Transverse colon (tissue), 3 donors: Measurements from ENCODE around the gene SLC4A7.

Source experiments
- POLR2A ChIP-seq: fragments of 450-650 bp; IDR thresholded peaks from one replicate; pipeline ENCODE4 v1.6.1; 2016; ENCODE audit warnings: antibody characterized with exemption, mild to moderate bottlenecking, moderate library complexity
- TF ChIP-seq, protein P1 (sequence below), 5 experiments: fragments of 200-600 bp in 3 of 5; fragments of 450-650 bp in 2 of 5; sonication (generic) in 3 of 5; IDR thresholded peaks; 1 replicate in 2 of 5; 2 replicates in 3 of 5; pipeline ENCODE4 v1.5.1; 2016 to 2017; ENCODE audit warnings: antibody characterized with exemption in 5 of 5, inconsistent platforms in 3 of 5, mild to moderate bottlenecking in 2 of 5, moderate library complexity in 1 of 5

DNA sequence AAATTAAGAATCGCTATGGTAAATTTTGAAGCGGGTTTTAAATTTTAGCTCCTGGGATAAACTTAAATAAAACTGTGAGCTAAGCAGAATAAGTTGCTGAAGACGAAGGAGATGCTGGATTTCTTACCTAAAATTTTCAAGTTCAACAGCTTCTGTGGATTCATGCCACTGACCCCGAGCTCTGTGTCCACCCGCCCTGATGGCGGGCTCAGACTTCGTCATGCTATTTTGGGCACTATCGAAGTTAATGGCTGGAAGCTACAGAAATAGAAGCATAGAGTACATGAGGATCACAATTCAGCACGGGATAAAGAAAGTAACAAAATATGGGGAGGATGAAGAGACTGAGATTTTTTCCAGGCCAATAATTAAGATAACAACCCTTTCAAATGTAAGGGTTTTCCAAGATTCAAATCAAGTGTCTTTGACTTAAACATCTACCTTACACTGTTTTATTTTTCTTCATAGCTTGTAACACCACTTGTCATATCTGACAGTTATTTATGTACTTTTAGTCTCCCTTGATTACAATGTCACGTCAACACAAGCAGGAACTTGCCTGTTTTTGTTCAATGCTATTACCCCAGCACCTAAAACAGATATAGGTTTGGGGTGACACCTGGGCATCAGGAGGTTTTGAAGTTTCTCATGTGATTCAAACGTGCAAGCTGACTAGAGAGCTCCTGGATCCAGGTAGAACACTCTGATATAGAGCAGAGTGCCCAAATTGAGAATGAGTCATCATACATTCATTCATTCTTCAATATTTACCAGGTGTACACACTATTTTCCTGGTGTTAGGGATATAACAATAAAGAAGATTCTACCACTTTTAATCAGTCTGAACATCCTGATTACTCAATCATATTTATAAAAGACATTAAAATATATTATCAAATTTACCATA is 138.0 kb downstream of the SLC4A7 start:
- TF ChIP-seq, protein P1, sequence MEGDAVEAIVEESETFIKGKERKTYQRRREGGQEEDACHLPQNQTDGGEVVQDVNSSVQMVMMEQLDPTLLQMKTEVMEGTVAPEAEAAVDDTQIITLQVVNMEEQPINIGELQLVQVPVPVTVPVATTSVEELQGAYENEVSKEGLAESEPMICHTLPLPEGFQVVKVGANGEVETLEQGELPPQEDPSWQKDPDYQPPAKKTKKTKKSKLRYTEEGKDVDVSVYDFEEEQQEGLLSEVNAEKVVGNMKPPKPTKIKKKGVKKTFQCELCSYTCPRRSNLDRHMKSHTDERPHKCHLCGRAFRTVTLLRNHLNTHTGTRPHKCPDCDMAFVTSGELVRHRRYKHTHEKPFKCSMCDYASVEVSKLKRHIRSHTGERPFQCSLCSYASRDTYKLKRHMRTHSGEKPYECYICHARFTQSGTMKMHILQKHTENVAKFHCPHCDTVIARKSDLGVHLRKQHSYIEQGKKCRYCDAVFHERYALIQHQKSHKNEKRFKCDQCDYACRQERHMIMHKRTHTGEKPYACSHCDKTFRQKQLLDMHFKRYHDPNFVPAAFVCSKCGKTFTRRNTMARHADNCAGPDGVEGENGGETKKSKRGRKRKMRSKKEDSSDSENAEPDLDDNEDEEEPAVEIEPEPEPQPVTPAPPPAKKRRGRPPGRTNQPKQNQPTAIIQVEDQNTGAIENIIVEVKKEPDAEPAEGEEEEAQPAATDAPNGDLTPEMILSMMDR (IDR thresholded peaks at IDR 0.05) = no peak
- TF ChIP-seq POLR2A = no peak
